Ishikawa (cell line): ENCODE measurements around the gene OSBPL8.

Experiments used
- CEBPB ChIP-seq: IDR thresholded peaks from 2 replicates; pipeline ENCODE4 v1.6.1; 2012
- CREB1 ChIP-seq: IDR thresholded peaks from 2 replicates; pipeline ENCODE4 v1.6.1; 2012; ENCODE audit warnings: low read depth
- EGR1 ChIP-seq: IDR thresholded peaks from 2 replicates; pipeline ENCODE4 v1.6.1; 2012
- EP300 ChIP-seq: IDR thresholded peaks from 2 replicates; pipeline ENCODE4 v1.6.1; 2012; ENCODE audit warnings: borderline replicate concordance
- FOXM1 ChIP-seq: IDR thresholded peaks from 2 replicates; pipeline ENCODE4 v1.6.1; 2012; ENCODE audit warnings: low read depth, borderline replicate concordance
- MAX ChIP-seq: IDR thresholded peaks from 2 replicates; pipeline ENCODE4 v1.6.1; 2012
- NFIC ChIP-seq: IDR thresholded peaks from 2 replicates; pipeline ENCODE4 v1.6.1; 2012
- RAD21 ChIP-seq: IDR thresholded peaks from 2 replicates; pipeline ENCODE4 v1.6.1; 2012; ENCODE audit warnings: low read depth
- TAF1 ChIP-seq: IDR thresholded peaks from 2 replicates; pipeline ENCODE4 v1.6.1; 2012; ENCODE audit warnings: low read depth, mild to moderate bottlenecking
- TCF12 ChIP-seq: IDR thresholded peaks from 2 replicates; pipeline ENCODE4 v1.6.1; 2012; ENCODE audit warnings: low read depth
- TEAD4 ChIP-seq: IDR thresholded peaks from 2 replicates; pipeline ENCODE4 v1.6.1; 2012
- USF1 ChIP-seq: IDR thresholded peaks from 2 replicates; pipeline ENCODE4 v1.6.1; 2012
- YY1 ChIP-seq: IDR thresholded peaks from 2 replicates; pipeline ENCODE4 v1.6.1; 2012; ENCODE audit warnings: low read depth
- ZBTB7A ChIP-seq: IDR thresholded peaks from 2 replicates; pipeline ENCODE4 v1.6.1; 2012; ENCODE audit warnings: low read depth
- TF ChIP-seq, protein P1 (sequence below): IDR thresholded peaks from 2 replicates; pipeline ENCODE4 v1.6.1; 2012; ENCODE audit warnings: low read depth, mild to moderate bottlenecking

The OSBPL8 gene

GRCh38 chr12:76535170-76535569 lies 24.4 kb downstream of the OSBPL8 start:
- TF ChIP-seq, protein P1, sequence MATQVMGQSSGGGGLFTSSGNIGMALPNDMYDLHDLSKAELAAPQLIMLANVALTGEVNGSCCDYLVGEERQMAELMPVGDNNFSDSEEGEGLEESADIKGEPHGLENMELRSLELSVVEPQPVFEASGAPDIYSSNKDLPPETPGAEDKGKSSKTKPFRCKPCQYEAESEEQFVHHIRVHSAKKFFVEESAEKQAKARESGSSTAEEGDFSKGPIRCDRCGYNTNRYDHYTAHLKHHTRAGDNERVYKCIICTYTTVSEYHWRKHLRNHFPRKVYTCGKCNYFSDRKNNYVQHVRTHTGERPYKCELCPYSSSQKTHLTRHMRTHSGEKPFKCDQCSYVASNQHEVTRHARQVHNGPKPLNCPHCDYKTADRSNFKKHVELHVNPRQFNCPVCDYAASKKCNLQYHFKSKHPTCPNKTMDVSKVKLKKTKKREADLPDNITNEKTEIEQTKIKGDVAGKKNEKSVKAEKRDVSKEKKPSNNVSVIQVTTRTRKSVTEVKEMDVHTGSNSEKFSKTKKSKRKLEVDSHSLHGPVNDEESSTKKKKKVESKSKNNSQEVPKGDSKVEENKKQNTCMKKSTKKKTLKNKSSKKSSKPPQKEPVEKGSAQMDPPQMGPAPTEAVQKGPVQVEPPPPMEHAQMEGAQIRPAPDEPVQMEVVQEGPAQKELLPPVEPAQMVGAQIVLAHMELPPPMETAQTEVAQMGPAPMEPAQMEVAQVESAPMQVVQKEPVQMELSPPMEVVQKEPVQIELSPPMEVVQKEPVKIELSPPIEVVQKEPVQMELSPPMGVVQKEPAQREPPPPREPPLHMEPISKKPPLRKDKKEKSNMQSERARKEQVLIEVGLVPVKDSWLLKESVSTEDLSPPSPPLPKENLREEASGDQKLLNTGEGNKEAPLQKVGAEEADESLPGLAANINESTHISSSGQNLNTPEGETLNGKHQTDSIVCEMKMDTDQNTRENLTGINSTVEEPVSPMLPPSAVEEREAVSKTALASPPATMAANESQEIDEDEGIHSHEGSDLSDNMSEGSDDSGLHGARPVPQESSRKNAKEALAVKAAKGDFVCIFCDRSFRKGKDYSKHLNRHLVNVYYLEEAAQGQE: no peak
- TF ChIP-seq EP300 (no peak), MAX (no peak), RAD21 (no peak), ZBTB7A (no peak)

DNA sequence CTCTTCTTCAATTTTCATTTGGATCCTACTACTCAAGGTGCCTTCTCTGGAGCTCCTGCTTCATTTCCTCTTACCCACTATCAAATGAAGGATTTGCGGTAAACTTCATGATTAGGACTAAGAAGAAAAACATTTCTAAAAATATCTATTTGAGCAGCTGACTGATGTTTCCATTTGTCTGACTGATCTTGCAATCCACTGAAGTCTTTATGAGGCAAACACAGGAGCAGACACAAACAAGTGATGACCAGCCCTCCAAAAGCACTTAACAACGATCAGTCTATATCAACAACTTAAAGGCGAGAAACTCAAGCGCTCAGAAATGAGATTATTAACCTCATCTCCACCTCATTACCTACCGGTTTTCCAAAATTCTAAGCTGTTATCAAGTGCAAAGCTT lies 26.2 kb downstream of the OSBPL8 start:
- TF ChIP-seq USF1 (no peak), TCF12 (no peak), CEBPB (no peak), FOXM1 (no peak), YY1 (no peak), CREB1 (no peak), RAD21 (no peak), EGR1 (no peak), MAX (no peak), TEAD4 (no peak), NFIC (no peak)
- TF ChIP-seq, protein P1: no peak

GRCh38 chr12:76532520-76532919 lies 27.1 kb downstream of the OSBPL8 start:
- no peak for TF ChIP-seq MAX
- no peak for TF ChIP-seq CEBPB
- no peak for TF ChIP-seq TAF1
- no peak for TF ChIP-seq RAD21
- no peak for TF ChIP-seq ZBTB7A
- no peak for TF ChIP-seq EP300
- no peak for TF ChIP-seq TCF12
- no peak for TF ChIP-seq EGR1
- TF ChIP-seq NFIC: no peak
- no peak for TF ChIP-seq USF1
- no peak for TF ChIP-seq CREB1
- TF ChIP-seq TEAD4: no peak
- TF ChIP-seq FOXM1: no peak
- TF ChIP-seq, protein P1: no peak
- TF ChIP-seq YY1: no peak

DNA sequence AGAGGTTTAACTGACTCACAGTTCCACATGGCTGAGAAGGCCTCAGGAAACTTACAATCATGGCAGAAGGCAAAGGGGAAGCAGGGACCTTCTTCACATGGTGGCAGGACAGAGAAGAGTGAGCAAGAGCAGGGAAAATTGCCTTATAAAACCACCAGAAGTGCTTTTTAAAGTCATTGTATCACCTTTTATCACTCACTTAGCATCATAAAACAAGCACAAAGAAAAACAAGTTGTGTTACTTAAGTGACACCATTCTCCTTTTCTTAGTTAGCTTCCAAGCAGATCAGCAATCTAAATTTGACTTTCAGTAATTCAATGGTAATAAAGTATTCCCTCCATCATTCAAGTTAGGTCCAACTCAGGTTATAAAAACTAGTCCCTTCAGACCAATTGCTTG lies 28.5 kb downstream of the OSBPL8 start:
- TF ChIP-seq CREB1 (no peak), NFIC (no peak), TCF12 (no peak), MAX (no peak), YY1 (no peak), RAD21 (no peak), FOXM1 (no peak), EP300 (no peak)

GRCh38 chr12:76530516-76530915 lies 29.1 kb downstream of the OSBPL8 start:
- TF ChIP-seq TEAD4: no peak
- TF ChIP-seq YY1: no peak
- no peak for TF ChIP-seq NFIC
- no peak for TF ChIP-seq USF1
- no peak for TF ChIP-seq FOXM1
- TF ChIP-seq EGR1: no peak
- TF ChIP-seq, protein P1: no peak
- TF ChIP-seq RAD21: no peak
- no peak for TF ChIP-seq CREB1
- no peak for TF ChIP-seq TCF12
- no peak for TF ChIP-seq CEBPB
- TF ChIP-seq TAF1: no peak
- TF ChIP-seq MAX: no peak
- no peak for TF ChIP-seq EP300
- no peak for TF ChIP-seq ZBTB7A
